DLD1 (cell line): ENCODE measurements around the gene RAB3GAP2.
"Not testable (repeated sequence)": the region's sequence is repeated elsewhere in the genome, so short reads cannot be mapped to it uniquely, and the experiment has no call there.

Experiments
- in situ Hi-C: cut with HindIII; loops from 2 replicates; pipeline ENCODE4 v1.10.0; 2017; ENCODE audit warnings: low sequenced_read_pairs

RAB3GAP2 gene

GRCh38 chr1:220272047-220272840 is at the start of gene RAB3GAP2:
Gene RAB3GAP2 (minus strand): TSS chr1:220272453. CDS start chr1:220272337, 116 bp downstream.
- in situ Hi-C loops, result no loop called here

GRCh38 chr1:220321758-220322157 is 49.5 kb upstream of the RAB3GAP2 start:
- in situ Hi-C loops, result no loop called here

DNA sequence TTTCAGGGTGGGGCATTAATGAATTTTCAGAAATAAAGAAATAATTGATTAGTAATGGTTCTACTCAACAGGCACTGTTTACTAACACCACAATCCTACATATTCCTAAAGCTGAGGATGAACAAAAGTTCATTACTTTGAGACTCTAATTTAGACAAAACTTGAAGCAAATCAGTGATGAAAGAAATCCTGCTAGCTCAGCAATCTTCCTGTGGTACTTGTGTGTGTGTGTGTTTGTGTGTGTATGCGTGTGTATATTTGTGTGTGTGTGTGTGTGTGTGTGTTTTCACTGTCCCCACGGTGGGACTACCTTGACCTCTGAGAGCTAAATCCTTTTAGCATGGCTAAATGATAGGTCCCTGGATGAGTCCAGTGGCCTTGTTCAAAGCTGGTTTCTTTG is 48.5 kb upstream of the RAB3GAP2 start:
- in situ Hi-C loops, result no loop called here

GRCh38 chr1:220318673-220319072 is 46.4 kb upstream of the RAB3GAP2 start:
- in situ Hi-C loops, result no loop called here

DNA sequence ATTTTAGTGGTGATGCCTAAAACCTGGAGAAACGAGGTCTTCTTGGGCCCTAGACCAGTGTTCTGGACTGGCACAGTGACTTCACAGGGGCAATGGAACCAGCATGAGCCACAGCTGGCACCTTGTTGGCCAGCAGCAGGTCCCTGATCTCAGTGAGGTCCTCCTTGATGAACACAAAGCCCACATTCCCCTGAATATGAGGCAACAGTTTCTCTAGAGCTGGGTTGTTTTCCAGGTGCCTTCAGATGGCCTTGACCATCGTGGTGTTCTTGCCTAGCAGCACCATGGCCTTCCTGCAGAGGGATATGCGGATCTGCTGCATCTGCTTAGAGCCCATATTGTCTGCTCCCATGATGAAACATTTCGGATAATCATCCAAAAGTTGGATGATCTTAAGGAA is 44.9 kb upstream of the RAB3GAP2 start:
- in situ Hi-C loops, result no loop called here

DNA sequence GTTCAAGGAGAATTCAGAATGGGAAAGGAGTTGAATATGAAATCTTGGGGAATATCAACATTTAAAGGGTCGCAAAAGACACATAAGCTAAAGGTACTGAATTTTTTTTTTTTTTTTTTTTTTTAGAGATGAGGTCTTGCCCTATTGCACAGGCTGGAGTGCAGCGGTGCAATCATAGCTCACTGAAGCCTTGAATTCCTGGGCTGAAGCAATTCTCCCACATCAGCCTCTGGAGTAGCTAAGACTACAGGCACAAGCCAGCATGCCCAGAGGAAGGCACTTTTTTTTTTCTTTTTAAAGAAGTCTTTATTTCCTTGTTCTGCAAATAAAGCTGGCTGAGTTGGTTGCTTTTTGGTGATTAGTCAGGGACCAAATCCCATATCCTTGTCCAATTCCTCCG is 44.1 kb upstream of the RAB3GAP2 start:
- in situ Hi-C loops, result no loop called here

DNA sequence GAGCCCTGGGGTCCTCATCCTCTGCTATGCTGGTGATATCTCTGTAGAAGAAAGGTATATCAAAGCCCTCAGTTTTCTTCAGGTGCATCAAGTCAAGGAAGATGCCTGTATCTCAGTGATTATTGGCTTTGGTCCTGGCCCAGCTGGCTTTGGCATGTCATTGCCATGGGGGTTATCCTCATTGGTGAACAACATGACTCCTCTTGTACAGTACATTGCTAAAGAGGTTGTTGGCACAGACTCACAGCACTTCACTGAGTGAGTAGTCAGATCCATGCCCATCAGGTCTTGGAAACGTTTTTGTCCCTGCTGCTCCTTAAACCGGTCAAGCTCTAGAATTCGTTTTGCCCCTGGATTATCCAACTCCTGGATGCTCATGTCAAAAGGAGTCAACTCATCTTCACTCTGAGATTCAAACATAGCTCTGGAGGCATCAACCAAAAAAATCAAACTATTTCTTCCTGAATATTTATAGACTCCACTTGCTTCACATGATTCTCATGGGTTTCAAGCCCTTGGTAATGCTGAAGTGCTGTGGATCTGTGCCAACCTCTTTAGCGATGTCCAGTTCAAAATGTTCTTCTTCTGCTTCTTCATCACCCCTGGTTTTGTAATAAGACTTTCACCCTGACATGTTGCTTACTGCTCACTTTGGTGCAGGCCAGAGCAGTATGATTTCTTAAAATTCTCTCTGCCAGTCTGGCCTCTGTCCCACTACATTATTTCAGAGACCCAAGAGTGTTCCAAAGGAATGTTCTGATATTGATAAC is 43.0 kb upstream of the RAB3GAP2 start:
- in situ Hi-C loops, result no loop called here

GRCh38 chr1:220313576-220313975 is 41.3 kb upstream of the RAB3GAP2 start:
- in situ Hi-C loops, result no loop called here

DNA sequence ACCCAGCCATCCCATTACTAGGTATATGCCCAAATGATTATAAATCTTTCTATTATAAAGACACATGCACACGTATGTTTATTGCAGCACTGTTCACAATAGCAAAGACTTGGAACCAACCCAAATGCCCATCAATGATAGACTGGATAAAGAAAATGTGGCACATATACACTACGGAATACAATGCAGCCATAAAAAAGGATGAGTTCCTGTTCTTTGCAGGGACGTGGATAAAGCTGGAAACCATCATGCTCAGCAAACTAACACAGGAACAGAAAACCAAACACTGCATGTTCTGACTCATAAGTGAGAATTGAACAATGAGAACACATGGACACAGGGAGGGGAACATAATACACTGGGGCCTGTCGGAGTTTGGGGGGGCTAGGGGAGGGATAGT is 37.9 kb upstream of the RAB3GAP2 start:
- in situ Hi-C loops, result not testable (repeated sequence)

DNA sequence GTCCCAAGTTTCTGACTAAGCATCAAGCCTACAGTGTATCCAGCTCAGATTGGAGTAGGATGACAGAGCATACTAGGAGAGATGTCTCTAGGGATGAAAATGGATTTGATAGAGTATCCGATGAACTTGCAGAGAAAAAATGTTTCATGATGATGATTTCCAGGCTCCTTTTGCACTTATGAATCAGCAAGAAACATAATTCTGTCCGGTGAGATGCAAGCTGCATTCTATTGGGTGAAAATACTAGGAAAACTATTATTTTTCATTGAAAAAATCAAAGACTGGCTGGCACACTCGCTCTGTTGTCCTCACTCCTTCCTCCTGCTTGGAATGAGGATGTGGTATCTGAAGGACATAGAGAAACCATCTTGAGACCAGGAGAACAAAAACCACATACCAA is 35.4 kb upstream of the RAB3GAP2 start:
- in situ Hi-C loops, result no loop called here

DNA sequence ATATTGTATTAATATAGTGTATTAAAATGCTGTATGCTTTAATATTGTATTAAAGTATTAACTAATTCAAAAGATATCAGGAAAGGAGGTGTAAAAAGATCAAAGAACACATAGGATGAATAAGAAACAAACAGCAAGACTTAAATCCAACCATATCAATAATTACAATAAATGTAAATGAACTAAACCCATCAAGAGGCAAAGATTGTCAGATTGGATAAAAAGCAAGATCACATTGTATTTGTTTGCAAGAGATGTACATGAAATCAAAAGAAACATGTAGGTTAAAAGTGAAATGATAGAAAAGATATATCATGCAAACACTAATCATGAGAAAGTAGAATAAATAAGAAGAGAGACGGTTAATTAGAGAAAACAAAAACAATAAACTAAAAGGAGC is 34.1 kb upstream of the RAB3GAP2 start:
- in situ Hi-C loops, result no loop called here

DNA sequence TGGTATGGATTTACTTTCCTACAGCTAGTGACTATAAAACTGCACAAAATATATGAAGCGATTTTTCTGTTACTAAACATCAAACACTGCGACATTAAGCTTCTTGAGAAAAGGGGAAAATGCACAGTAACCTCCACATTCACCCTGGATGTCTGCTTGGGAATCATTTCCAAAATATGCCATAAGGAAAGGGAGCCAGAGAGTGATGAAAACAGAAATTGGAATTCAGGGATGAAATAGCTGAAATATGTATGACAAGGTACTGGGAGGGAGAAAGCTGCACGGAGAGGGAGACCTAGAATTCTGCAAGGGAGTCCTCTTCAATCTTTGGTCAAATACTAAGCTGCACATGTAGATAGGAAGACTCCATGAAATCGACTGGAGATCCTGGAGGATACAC is 31.6 kb upstream of the RAB3GAP2 start:
- in situ Hi-C loops, result no loop called here

GRCh38 chr1:220301630-220302029 is 29.4 kb upstream of the RAB3GAP2 start:
- in situ Hi-C loops, result no loop called here

DNA sequence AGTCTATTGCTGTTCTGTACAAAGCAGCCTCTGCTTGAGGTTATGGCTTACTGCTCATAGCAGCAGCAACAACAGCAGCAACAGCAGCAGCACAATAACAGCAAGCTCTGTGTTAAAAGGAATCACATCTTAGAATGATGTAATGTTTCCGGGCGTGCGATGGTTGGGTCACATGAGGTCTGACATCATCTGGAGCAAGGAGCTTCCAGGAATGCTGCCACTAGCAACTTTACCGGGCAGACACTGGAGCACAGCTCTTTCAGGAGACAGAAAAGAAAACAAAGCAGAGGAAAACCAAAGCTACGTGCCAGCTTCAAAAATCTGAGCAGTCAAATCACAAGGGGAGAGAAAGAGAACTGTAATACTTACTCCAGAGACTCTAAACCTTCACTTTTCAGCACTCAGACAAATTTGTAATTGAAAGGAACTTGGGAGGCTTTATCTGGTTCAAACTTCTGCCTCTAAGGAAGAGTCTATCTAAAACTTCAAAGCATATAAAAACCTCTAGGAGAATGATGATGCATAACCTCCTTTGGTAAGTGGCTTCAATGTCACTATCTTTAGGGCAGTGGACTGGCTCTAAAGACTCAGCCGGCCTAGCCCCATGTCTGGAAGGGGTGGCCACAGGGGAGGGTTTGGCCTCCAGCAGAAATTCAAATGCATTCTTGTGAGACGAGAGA is 28.3 kb upstream of the RAB3GAP2 start:
- in situ Hi-C loops, result no loop called here

DNA sequence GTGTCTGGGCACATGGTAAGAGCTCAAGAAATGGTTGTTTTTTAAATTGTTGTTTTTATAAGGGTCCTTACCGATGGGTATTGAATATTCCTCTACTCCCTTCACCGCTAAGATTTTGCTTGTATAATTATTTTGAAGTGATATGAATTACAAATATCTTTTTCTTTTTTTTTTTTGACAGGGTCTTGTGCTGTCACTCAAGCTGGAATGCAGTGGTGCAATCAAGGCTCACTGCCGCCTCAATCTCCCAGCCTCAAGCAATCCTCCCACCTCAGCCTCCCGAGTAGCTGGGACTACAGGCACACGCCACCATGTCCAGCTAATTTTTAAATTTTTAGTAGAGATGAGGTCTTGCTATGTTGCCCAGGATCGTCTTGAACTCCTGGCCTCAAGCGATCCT is 27.1 kb upstream of the RAB3GAP2 start:
- in situ Hi-C loops, result no loop called here

GRCh38 chr1:220298470-220299205 is 26.4 kb upstream of the RAB3GAP2 start:
- in situ Hi-C loops, result no loop called here

DNA sequence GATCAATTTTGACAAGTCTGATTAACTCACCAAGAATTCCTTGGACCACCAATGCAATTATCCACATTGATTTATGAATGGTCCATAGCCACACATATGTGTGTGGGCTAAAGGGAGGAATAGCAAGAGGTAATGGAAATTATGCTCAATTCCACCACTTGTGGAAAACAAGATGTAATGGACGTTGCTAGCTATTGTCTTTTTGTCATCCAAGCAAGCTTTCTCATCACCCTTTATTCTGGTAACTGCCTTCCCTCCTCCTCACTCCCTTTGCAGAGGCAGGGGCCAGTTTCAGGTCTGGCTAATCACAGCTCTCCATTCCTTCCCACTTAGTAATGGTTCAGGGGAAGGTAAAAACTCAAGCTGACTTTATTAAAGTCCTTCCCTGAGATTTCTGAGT is 24.7 kb upstream of the RAB3GAP2 start:
- in situ Hi-C loops, result no loop called here

DNA sequence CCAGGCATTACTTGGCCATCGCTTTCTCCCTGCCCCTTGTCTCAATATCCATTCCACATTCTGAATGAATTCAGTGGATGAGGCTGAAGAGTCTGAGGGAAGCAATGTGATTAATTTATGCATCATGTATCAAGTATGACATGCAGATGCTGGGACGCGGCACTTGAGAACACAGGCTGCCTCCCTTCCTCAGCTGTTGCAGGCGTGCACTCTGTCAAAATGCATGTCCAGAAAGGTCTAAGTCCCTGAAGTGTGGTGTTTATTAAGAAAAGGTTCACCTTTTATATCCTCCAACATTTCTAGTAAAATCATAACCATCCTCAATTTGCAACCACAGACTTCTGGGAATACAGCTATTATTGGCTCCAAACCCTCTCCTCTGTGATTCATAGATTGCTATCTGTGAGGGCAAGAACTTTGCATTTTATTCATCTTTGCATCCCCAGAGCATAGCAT is 22.6 kb upstream of the RAB3GAP2 start:
- in situ Hi-C loops, result no loop called here

DNA sequence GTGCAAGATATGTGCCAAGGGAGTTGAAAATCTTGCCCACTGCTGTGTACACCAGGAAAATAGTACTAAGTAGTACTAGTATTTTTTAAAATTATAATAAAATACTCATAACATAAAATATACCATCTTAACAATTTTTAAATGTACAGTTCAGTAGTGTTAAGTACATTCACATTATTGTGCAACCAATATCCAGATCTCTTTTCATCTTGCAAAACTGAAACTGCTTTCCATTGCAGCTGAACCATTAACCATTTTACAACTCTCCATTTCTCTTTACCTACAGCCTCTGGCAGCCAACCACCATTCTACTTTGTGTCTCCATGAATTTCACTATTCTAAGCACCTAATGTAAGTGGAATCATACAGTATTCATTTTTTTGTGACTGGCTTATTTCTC is 19.3 kb upstream of the RAB3GAP2 start:
- in situ Hi-C loops, result no loop called here

- in situ Hi-C loops, result no loop called here
Observed at GRCh38 chr1:220290140-220290761, 18.0 kb upstream of the RAB3GAP2 start.
